NCI-H2227 treated with DMSO at 0.1 percent for 48 hours (cell line): ENCODE data around the gene NTM.

Source experiments
- DNase-seq: peaks from one replicate; lab custom pipeline; 2025; lab: John Stamatoyannopoulos, UW

NTM gene

GRCh38 chr11:131601586-131601985 is 231.2 kb downstream of the NTM start:
- no peak for DNase-seq

GRCh38 chr11:131602431-131602830 is 232.0 kb downstream of the NTM start:
- no peak for DNase-seq

- no peak for DNase-seq
Measured at GRCh38 chr11:131606811-131607335, 236.5 kb downstream of the NTM start.

GRCh38 chr11:131609337-131609736 is 238.9 kb downstream of the NTM start:
- DNase-seq, result peak; percentile 62

GRCh38 chr11:131609921-131610320 is 239.5 kb downstream of the NTM start:
- DNase-seq, result no peak

- peak; percentile 9 for DNase-seq
Measured at GRCh38 chr11:131611322-131611721, 240.9 kb downstream of the NTM start.

GRCh38 chr11:131612533-131612932 is 242.1 kb downstream of the NTM start:
- no peak for DNase-seq

- DNase-seq, result no peak
Measured at GRCh38 chr11:131614631-131615030, 244.2 kb downstream of the NTM start.

GRCh38 chr11:131615611-131616010 is 245.2 kb downstream of the NTM start:
- DNase-seq, result no peak

- no peak for DNase-seq
Measured at GRCh38 chr11:131616481-131617140, 246.2 kb downstream of the NTM start.

GRCh38 chr11:131618201-131618600 is 247.8 kb downstream of the NTM start:
- DNase-seq, result no peak

- no peak for DNase-seq
Measured at GRCh38 chr11:131622193-131622592, 251.8 kb downstream of the NTM start.

- DNase-seq, result no peak
Measured at GRCh38 chr11:131624531-131624930, 254.1 kb downstream of the NTM start.

GRCh38 chr11:131626788-131627187 is 256.4 kb downstream of the NTM start:
- no peak for DNase-seq

- no peak for DNase-seq
Measured at GRCh38 chr11:131628739-131629138, 258.3 kb downstream of the NTM start.

- DNase-seq, result no peak
Measured at GRCh38 chr11:131629925-131630540, 259.6 kb downstream of the NTM start.

- no peak for DNase-seq
Measured at GRCh38 chr11:131632971-131633370, 262.6 kb downstream of the NTM start.

- DNase-seq, result no peak
Measured at GRCh38 chr11:131633921-131634715, 263.7 kb downstream of the NTM start.

GRCh38 chr11:131637469-131638175 is 267.2 kb downstream of the NTM start:
- peak; percentile 41 for DNase-seq

- no peak for DNase-seq
Measured at GRCh38 chr11:131638889-131639288, 268.5 kb downstream of the NTM start.

- DNase-seq, result no peak
Measured at GRCh38 chr11:131640320-131640719, 269.9 kb downstream of the NTM start.
